HL-60 (cell line): ENCODE data around the gene SUPV3L1.
"Not testable (repeated sequence)": the region's sequence is repeated elsewhere in the genome, so short reads cannot be mapped to it uniquely, and the experiment has no call there.

ENCODE experiments used
- DNase-seq, 2 experiments: peaks; one replicate each; pipeline ENCODE4 v3.0.0-alpha.2; 2010 to 2020; ENCODE audit warnings: low read depth in 1 of 2, low spot score in 1 of 2
- H3K27ac ChIP-seq: fragments of 250-450 bp; sonication (Bioruptor Pico); replicated peaks from 2 replicates; pipeline ENCODE4 v1.5.1; 2020; ENCODE audit warnings: mild to moderate bottlenecking, moderate library complexity
- H3K27me3 ChIP-seq: fragments of 250-450 bp; sonication (Bioruptor Pico); 2 replicates; pipeline ENCODE4 v1.5.1; 2021; ENCODE audit warnings: mild to moderate bottlenecking, moderate library complexity; ENCODE audit not compliant: insufficient read depth, poor library complexity, severe bottlenecking
- H3K4me3 ChIP-seq: replicated peaks from 2 replicates; pipeline ENCODE4 v1.5.1; 2011; ENCODE audit warnings: mild to moderate bottlenecking, control low read depth, low read length; ENCODE audit not compliant: insufficient read depth
- CTCF ChIP-seq: IDR thresholded peaks from one replicate; pipeline ENCODE4 v1.5.1; 2011; ENCODE audit warnings: low read length, control low read depth, inconsistent platforms; ENCODE audit not compliant: insufficient read depth
- GABPA ChIP-seq: IDR thresholded peaks from 2 replicates; pipeline ENCODE4 v1.6.1; 2012; ENCODE audit warnings: low read depth
- POLR2AphosphoS5 ChIP-seq: IDR thresholded peaks from 2 replicates; pipeline ENCODE4 v1.6.1; 2012; ENCODE audit warnings: low read depth
- REST ChIP-seq: IDR thresholded peaks from 2 replicates; pipeline ENCODE4 v1.6.1; 2012; ENCODE audit warnings: low read depth; ENCODE audit not compliant: insufficient replicate concordance
- SPI1 ChIP-seq: IDR thresholded peaks from 2 replicates; pipeline ENCODE4 v1.6.1; 2012; ENCODE audit warnings: low read depth, mild to moderate bottlenecking, borderline replicate concordance

Gene SUPV3L1

GRCh38 chr10:69141304-69141703 is 38.7 kb upstream of the SUPV3L1 start:
- Histone ChIP-seq H3K4me3 (no peak overlapping the region), H3K27ac (no peak overlapping the region), H3K27me3 (no peaks in the 10 kb centered on the region)
- DNase-seq, result no peak
- TF ChIP-seq CTCF (no peak), REST (no peak), POLR2AphosphoS5 (no peak), GABPA (no peak), SPI1 (no peak)

- H3K27me3 ChIP-seq, H3K27ac ChIP-seq, H3K4me3 ChIP-seq, DNase-seq: not testable (repeated sequence)
These were observed 38.0 kb upstream of the SUPV3L1 start for GRCh38 chr10:69142074-69142473.

GRCh38 chr10:69142983-69143382 is 37.1 kb upstream of the SUPV3L1 start:
- Histone ChIP-seq H3K4me3 (no peak overlapping the region), H3K27me3 (no peaks in the 10 kb centered on the region), H3K27ac (no peak overlapping the region)
- no peak for DNase-seq
- TF ChIP-seq GABPA (no peak), REST (no peak), CTCF (no peak), SPI1 (no peak)

GRCh38 chr10:69145329-69145728 is 34.7 kb upstream of the SUPV3L1 start:
- H3K27me3 ChIP-seq, result no peaks in the 10 kb centered on the region
- DNase-seq, result no peak
- no peak overlapping the region for H3K4me3 ChIP-seq
- TF ChIP-seq REST (no peak), POLR2AphosphoS5 (no peak)
- no peak overlapping the region for H3K27ac ChIP-seq
